ENCODE measurements around the gene L1CAM. TPM values are rescaled to one million over a fixed set of nuclear protein-coding genes. Genes with fewer than 3 reads are reported as not detected.
"Not testable (repeated sequence)": the region's sequence is repeated elsewhere in the genome, so short reads cannot be mapped to it uniquely, and the experiment has no call there.

Gene L1CAM
- total and polyA plus RNA-seq, 12 donors = 0.52 to 50.1 (median 7.2) TPM

DNA sequence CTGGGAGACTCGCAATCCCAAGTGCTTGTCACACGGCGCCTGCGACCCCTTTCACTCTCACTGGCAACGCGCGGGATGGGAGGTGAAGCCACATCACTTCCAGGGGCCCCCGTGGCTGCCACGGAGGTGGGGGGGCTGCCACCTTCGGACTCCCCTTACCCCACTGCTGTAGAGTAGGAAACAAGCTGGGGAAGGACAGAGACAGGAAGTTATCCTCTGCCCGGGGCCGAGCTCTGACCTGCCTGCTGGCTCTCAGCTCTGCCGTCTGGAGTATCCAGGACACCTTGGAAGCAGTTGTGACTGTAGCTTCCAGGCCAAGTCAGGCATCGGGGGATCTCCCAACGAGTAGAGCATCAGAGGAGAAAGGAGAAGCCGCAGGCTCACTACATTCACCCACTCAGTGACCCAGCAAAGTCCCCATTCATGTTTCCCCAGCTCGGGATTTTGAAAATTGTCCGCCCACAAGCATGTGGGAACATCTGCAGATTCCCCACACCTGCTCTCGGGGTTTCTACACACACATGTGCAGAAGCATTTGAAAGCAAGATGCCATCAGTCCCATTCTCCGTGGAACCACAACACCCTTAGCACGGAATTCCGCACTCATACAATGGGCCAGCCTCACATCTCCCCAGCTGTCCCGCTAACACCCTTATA lies 66.5 kb downstream of the L1CAM start:
- Histone ChIP-seq H3K9me3 (replicated peaks in 1 of 3) (no peaks in the 10 kb centered on the region), H3K27ac (no peak overlapping the region), H3K36me3 (replicated peaks in 1 of 2) (no peaks in the 10 kb centered on the region), H3K4me1 (replicated peaks in 1 of 2) (peaks cover 0 to 6% of the 10 kb centered on the region in 2 donors), H3K4me3 (peak overlapping the region in 2 of 4 donors; percentile 19 to 47), H3K27me3 (peaks cover 34% of the 10 kb centered on the region)
- TF ChIP-seq, protein P1, sequence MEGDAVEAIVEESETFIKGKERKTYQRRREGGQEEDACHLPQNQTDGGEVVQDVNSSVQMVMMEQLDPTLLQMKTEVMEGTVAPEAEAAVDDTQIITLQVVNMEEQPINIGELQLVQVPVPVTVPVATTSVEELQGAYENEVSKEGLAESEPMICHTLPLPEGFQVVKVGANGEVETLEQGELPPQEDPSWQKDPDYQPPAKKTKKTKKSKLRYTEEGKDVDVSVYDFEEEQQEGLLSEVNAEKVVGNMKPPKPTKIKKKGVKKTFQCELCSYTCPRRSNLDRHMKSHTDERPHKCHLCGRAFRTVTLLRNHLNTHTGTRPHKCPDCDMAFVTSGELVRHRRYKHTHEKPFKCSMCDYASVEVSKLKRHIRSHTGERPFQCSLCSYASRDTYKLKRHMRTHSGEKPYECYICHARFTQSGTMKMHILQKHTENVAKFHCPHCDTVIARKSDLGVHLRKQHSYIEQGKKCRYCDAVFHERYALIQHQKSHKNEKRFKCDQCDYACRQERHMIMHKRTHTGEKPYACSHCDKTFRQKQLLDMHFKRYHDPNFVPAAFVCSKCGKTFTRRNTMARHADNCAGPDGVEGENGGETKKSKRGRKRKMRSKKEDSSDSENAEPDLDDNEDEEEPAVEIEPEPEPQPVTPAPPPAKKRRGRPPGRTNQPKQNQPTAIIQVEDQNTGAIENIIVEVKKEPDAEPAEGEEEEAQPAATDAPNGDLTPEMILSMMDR (IDR thresholded peaks at IDR 0.05) = no peak
- TF ChIP-seq POLR2A (IDR thresholded peaks at IDR 0.05) = no peak
- 33 to 56% (median 46%) methylated on average over 19 to 23 of the region's 23 CpGs; no CpG with 5 or more reads in 1 of the 4 donors for WGBS, 4 donors
- intact Hi-C loops (cut with DNase I) = no loop called here
- no peak for DNase-seq

DNA sequence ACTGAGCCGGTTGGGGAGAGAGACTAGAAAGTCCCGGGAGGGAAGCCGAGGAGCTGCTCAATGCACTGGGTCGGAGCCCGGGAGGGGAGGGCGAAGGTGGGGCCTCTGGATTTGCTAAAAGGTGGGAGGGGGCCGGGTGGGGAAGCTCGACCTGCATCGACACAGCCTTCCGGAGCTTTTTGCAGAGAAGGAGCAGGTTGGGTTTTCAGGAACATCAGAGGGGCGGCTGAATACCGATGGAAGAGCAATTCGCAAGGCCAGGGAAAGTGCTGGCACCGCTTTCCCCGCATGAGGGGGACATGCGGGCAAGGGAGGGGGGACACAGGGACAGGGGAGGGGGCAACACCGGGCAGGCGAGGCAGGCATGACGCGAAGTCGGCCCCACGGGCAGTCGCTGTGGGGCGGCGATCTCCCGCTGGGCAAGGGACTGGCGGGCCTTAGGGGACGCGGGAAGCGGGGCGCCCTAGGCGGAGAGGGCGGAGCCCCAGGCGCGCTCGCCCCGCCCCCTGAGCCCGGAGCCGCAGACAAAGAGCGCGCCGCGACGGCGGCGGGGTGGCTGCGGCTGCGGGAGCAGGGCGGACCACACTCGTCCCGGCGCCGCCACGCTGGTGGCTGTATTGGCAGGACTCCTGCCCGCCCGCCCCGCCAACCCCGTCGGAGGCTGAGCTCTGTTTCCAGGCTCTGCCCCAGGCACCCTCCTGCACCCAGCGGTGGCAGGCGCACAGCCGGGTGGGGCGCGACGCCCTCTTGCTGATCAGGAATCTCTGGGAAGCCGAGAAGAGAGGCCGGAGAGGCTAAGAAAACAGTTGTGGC lies 67.2 kb downstream of the L1CAM start:
- intact Hi-C loops (cut with DNase I) = no loop called here
- WGBS, 4 donors = 10 to 37% (median 30%) methylated on average over 8 to 58 of the region's 67 CpGs
- peaks cover 0 to 6% of the 10 kb centered on the region in 2 donors for H3K4me1 ChIP-seq (replicated peaks in 1 of 2)
- no peaks in the 10 kb centered on the region for H3K9me3 ChIP-seq (replicated peaks in 1 of 3)
- TF ChIP-seq POLR2A (IDR thresholded peaks at IDR 0.05) = no peak
- TF ChIP-seq, protein P1 (IDR thresholded peaks at IDR 0.05) = no peak
- H3K27me3 ChIP-seq = peaks cover 27% of the 10 kb centered on the region
- peak overlapping the region in 2 of 4 donors; percentile 19 to 47 for H3K4me3 ChIP-seq
- no peaks in the 10 kb centered on the region for H3K36me3 ChIP-seq (replicated peaks in 1 of 2)
- no peak overlapping the region for H3K27ac ChIP-seq
- peak in 1 of 7 donors; percentile 33 for DNase-seq

DNA sequence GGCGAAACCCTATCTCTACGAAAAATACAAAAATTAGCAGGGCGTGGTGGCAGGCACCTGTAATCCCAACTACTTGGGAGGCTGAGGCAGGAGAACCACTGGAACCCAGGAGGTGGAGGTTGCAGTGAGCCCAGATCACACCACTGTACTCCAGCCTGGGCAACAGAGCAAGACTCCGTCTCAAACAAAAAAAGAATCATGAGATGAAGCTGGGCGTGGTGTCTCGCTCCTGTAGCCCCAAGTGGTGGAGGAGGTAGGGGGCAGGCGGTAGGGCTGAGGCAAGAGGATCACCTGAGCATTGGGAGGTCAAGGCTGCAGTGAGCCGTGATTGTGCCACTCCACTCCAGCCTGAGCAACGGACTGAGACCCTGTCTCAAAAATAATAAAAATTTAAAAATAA lies 67.9 kb downstream of the L1CAM start:
- H3K27ac ChIP-seq; H3K4me3 ChIP-seq; intact Hi-C loops (cut with DNase I); DNase-seq; H3K4me1 ChIP-seq (replicated peaks in 1 of 2); H3K9me3 ChIP-seq (replicated peaks in 1 of 3); H3K36me3 ChIP-seq (replicated peaks in 1 of 2): not testable (repeated sequence)
- peaks cover 23% of the 10 kb centered on the region for H3K27me3 ChIP-seq
- 81 to 86% (median 85%) methylated on average over 6 to 9 of the region's 9 CpGs for whole genome bisulfite sequencing, 4 donors

DNA sequence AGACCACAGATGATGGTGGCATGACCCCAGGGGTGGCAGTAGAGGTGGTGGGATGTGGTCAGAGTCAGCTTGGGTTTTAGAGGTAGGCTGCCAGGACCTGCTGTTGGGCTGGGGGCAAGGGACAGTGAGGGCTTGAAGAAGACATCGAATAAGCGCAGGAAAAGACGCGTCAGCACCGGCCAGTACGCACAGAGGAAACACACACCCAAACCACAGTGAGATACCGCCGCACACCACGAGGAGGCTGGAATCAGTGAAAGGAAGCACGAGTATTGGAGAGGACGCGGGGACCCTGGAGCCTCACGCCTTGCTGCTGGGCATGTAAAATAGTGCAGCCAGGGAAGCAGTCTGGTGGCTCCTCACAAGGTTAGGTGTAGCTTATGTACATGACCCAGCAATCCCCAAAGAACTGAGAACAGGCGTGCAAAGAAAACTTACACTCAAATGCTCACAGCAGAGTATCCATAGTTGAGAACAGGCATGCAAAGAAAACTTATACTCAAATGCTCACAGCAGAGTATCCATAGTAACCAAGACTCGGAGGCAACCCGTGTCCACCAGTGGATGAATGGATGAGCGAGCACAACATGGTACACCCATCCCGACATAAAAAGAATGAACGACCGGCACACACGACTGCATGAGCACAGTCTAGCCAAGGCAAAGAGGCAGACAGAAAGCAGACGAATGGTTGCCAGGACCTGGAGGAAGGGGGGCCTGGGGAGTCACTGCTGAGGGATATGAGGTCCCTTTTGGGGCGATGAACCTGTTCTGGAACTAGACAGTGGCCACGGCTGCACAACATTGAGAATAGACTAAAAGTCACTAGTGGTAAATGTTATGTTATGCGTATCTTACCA lies 68.9 kb downstream of the L1CAM start:
- TF ChIP-seq POLR2A (IDR thresholded peaks at IDR 0.05) = no peak
- TF ChIP-seq, protein P1 (IDR thresholded peaks at IDR 0.05) = no peak
- Histone ChIP-seq H3K4me3 (no peak overlapping the region), H3K9me3 (replicated peaks in 1 of 3) (no peaks in the 10 kb centered on the region), H3K27ac (no peak overlapping the region), H3K27me3 (peaks cover 23% of the 10 kb centered on the region), H3K4me1 (replicated peaks in 1 of 2) (peaks cover 0 to 6% of the 10 kb centered on the region in 2 donors), H3K36me3 (replicated peaks in 1 of 2) (no peaks in the 10 kb centered on the region)
- DNase-seq = no peak
- WGBS, 4 donors = 78 to 86% (median 84%) methylated on average over 11 to 25 of the region's 25 CpGs
- intact Hi-C loops (cut with DNase I) = no loop called here

Data from adrenal gland (tissue), 12 donors.